CD14-positive monocyte (primary cell): ENCODE results near the gene DENND1A. TPM values are rescaled to one million over a fixed set of nuclear protein-coding genes. Genes with fewer than 3 reads are reported as not detected.

Source experiments
- DNase-seq, 3 donors: peaks; one replicate each; pipeline ENCODE4 v3.0.0-alpha.2; 2011 to 2022
- H2AFZ ChIP-seq: 2 replicates; pipeline ENCODE4 v1.6.0; 2012; ENCODE audit warnings: mild to moderate bottlenecking, low read depth, low read length, inconsistent platforms; ENCODE audit not compliant: insufficient read depth, poor library complexity, severe bottlenecking
- H3K27ac ChIP-seq, 2 donors: 1 replicate in 1 of 2; 2 replicates in 1 of 2; pipeline ENCODE4 v1.5.1; 2012 to 2013; ENCODE audit warnings: low read length in 2 of 2, control low read depth in 1 of 2, inconsistent platforms in 1 of 2, low read depth in 1 of 2, mild to moderate bottlenecking in 1 of 2
- H3K27me3 ChIP-seq, 2 donors: one replicate each; pipeline versions ENCODE4 v1.6.0 to v1.6.1; 2011 to 2013; ENCODE audit warnings: low read length in 2 of 2; ENCODE audit not compliant: control insufficient read depth in 2 of 2, insufficient read depth in 2 of 2
- H3K36me3 ChIP-seq, 2 donors: replicated peaks in 1 of 2; 1 replicate in 1 of 2; 2 replicates in 1 of 2; pipeline versions ENCODE4 v1.5.1 to v1.6.1; 2012 to 2013; ENCODE audit warnings: low read length in 2 of 2, control low read depth in 1 of 2, inconsistent platforms in 1 of 2, mild to moderate bottlenecking in 1 of 2; ENCODE audit not compliant: insufficient read depth in 2 of 2, control insufficient read depth in 1 of 2
- H3K4me1 ChIP-seq, 2 donors: 1 replicate in 1 of 2; 2 replicates in 1 of 2; pipeline versions ENCODE4 v1.5.1 to v1.6.1; 2012 to 2013; ENCODE audit warnings: low read length in 2 of 2, control low read depth in 1 of 2, inconsistent platforms in 1 of 2, mild to moderate bottlenecking in 1 of 2, moderate library complexity in 1 of 2; ENCODE audit not compliant: insufficient read depth in 2 of 2, control insufficient read depth in 1 of 2
- H3K4me2 ChIP-seq: replicated peaks from 2 replicates; pipeline ENCODE3; 2012; ENCODE audit warnings: low read length, moderate library complexity, mild to moderate bottlenecking; ENCODE audit not compliant: poor library complexity, severe bottlenecking; ENCODE audit errors: extremely low read depth
- H3K4me3 ChIP-seq, 3 experiments: fragments of 200-600 bp in 1 of 3; sonication (generic) in 1 of 3; replicated peaks in 1 of 3; 1 replicate in 2 of 3; 2 replicates in 1 of 3; pipeline ENCODE4 v1.5.1; 2011 to 2013; ENCODE audit warnings: low read length in 3 of 3, mild to moderate bottlenecking in 3 of 3, control low read depth in 2 of 3, low read depth in 2 of 3, inconsistent platforms in 1 of 3, moderate library complexity in 1 of 3
- H3K79me2 ChIP-seq: 2 replicates; pipeline ENCODE4 v1.6.0; 2012; ENCODE audit warnings: mild to moderate bottlenecking, control low read depth, inconsistent platforms, low read length, moderate library complexity; ENCODE audit not compliant: insufficient read depth
- H3K9ac ChIP-seq: 2 replicates; pipeline ENCODE4 v1.6.0; 2017; ENCODE audit warnings: low read length, mild to moderate bottlenecking; ENCODE audit not compliant: insufficient read depth, poor library complexity, severe bottlenecking
- H3K9me3 ChIP-seq, 2 donors: replicated peaks in 1 of 2; 1 replicate in 1 of 2; 2 replicates in 1 of 2; pipeline versions ENCODE4 v1.5.1 to v1.6.1; 2012 to 2013; ENCODE audit warnings: low read length in 2 of 2, control low read depth in 1 of 2; ENCODE audit not compliant: control insufficient read depth in 1 of 2, insufficient read depth in 1 of 2
- H4K20me1 ChIP-seq: 2 replicates; pipeline ENCODE4 v1.6.0; 2012; ENCODE audit warnings: mild to moderate bottlenecking, low read length, control low read depth, moderate library complexity; ENCODE audit not compliant: insufficient read depth
- H3K27ac Mint-ChIP-seq, 7 donors: one replicate each; pipeline ENCODE4 v1.8.0; 2020; ENCODE audit warnings: mild to moderate bottlenecking in 7 of 7, mixed read lengths in 7 of 7, moderate library complexity in 6 of 7, inconsistent platforms in 2 of 7
- H3K27me3 Mint-ChIP-seq, 3 donors: one replicate each; pipeline ENCODE4 v1.8.0; 2021 to 2022; ENCODE audit warnings: low read depth in 3 of 3, mild to moderate bottlenecking in 3 of 3, mixed read lengths in 3 of 3, moderate library complexity in 3 of 3, inconsistent platforms in 1 of 3
- H3K36me3 Mint-ChIP-seq, 2 donors: one replicate each; pipeline ENCODE4 v1.8.0; 2020; ENCODE audit warnings: mixed read lengths in 2 of 2, inconsistent platforms in 1 of 2, mild to moderate bottlenecking in 1 of 2
- H3K4me1 Mint-ChIP-seq: one replicate; pipeline ENCODE4 v1.8.0; 2020; ENCODE audit warnings: mild to moderate bottlenecking, mixed read lengths
- H3K4me3 Mint-ChIP-seq, 2 donors: one replicate each; pipeline ENCODE4 v1.8.0; 2020; ENCODE audit warnings: mild to moderate bottlenecking in 2 of 2, mixed read lengths in 2 of 2, moderate library complexity in 1 of 2
- H3K9me3 Mint-ChIP-seq, 7 donors: one replicate each; pipeline ENCODE4 v1.8.0; 2020 to 2022; ENCODE audit warnings: mixed read lengths in 7 of 7, mild to moderate bottlenecking in 6 of 7, moderate library complexity in 6 of 7, inconsistent platforms in 2 of 7
- WGBS: methylation state at CpG from one replicate; pipeline ENCODE4 v1.1.5; 2013; ENCODE audit warnings: missing lambda C conversion rate; ENCODE audit not compliant: insufficient coverage; 5-methylcytosine and 5-hydroxymethylcytosine counted together
- intact Hi-C, 2 donors: fragments of 100-400 bp; cut with micrococcal nuclease; formaldehyde crosslinking; loops; one replicate each; pipeline versions ENCODE4 v1.15.0 to v1.15.1; 2023
- polyA plus RNA-seq, 3 donors: library from polyadenylated mRNA; depleted of rRNA in 1 of 3; unstranded in 2 of 3; stranded (reverse) in 1 of 3; fragments of 300-500 nt in 2 of 3; fragments of >200 nt in 1 of 3; fragmentation: Illumina TruSeq in 2 of 3; gene quantifications; 1 replicate in 2 of 3; 2 replicates in 1 of 3; pipeline ENCODE4 v1.2.3, GENCODE V29; 2012 to 2021
- TF ChIP-seq, protein P1 (sequence below): fragments of 200-600 bp; IDR thresholded peaks from one replicate; pipeline ENCODE4 v1.8.0; 2022; ENCODE audit warnings: antibody characterized with exemption, mild to moderate bottlenecking

The DENND1A gene
- polyA plus RNA-seq, 3 donors: 24.8 to 73.0 (median 29.4) TPM

DNA sequence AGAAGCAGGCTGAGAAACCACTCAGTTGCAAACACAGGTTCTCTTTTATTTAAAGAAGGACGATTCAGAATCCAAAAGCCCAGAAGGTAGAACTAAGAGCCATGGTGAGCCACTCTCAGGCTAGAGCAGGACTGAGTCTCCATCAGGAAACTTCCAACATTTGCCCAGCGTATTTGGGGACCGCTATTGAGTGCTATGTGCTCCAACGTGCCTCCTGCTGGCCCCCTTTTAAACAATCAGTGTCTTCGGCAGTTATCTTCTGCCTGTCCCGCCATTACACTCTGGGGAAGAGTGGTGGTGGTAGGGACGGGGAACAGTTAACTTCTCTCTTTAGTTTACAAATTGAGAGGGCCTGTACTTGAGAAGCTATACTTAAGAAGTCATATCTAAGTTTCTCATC is 78.1 kb downstream of the DENND1A start:
- intact Hi-C loops: no loop called here

DNA sequence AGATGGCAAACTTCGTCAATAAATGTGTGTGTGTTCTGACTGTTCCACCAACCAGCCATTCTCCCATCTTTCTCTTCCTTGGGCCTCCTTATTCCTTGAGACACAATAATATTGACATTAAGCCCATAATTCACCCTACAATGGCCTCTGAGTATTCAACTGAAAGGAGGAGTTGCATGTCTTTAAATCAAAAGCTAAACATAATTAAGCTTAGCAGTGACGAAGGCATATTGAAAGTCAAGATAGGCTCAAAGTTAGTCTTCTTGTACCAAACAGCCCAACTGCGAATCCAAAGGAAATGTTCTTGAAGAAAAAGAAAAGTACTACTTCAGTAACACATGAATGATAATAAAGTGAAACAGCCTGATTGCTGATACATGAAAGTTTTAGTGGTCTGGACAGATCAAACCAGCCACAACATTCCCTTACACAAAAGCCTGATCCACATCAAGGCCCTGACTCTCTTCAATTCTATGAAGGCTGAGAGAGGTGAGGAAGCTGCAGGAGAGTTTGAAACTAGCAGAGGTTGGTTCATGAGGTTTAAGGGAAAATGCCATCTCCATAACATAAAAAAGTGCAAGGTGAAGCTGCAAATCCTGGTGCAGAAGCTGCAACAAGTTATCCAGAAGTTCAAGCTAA is 81.4 kb downstream of the DENND1A start:
- Histone ChIP-seq H3K4me3 (no peak overlapping the region), H4K20me1 (peaks cover 89% of the 10 kb centered on the region), H3K79me2 (peaks cover 100% of the 10 kb centered on the region), H3K36me3 (peaks cover 3 to 25% of the 10 kb centered on the region in 2 donors), H3K9ac (no peak overlapping the region), H3K4me2 (no peak overlapping the region), H3K4me1 (no peaks in the 10 kb centered on the region), H3K9me3 (peaks cover 14 to 24% of the 10 kb centered on the region in 2 donors), H3K27me3 (no peaks in the 10 kb centered on the region), H2AFZ (no peak overlapping the region), H3K27ac (no peak overlapping the region)
- intact Hi-C loops: no loop called here
- no CpG with 5 or more reads among the region's 3 CpGs for WGBS
- TF ChIP-seq, protein P1, sequence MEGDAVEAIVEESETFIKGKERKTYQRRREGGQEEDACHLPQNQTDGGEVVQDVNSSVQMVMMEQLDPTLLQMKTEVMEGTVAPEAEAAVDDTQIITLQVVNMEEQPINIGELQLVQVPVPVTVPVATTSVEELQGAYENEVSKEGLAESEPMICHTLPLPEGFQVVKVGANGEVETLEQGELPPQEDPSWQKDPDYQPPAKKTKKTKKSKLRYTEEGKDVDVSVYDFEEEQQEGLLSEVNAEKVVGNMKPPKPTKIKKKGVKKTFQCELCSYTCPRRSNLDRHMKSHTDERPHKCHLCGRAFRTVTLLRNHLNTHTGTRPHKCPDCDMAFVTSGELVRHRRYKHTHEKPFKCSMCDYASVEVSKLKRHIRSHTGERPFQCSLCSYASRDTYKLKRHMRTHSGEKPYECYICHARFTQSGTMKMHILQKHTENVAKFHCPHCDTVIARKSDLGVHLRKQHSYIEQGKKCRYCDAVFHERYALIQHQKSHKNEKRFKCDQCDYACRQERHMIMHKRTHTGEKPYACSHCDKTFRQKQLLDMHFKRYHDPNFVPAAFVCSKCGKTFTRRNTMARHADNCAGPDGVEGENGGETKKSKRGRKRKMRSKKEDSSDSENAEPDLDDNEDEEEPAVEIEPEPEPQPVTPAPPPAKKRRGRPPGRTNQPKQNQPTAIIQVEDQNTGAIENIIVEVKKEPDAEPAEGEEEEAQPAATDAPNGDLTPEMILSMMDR: no peak
- H3K27ac Mint-ChIP-seq: no peak overlapping the region
- H3K4me3 Mint-ChIP-seq: no peak overlapping the region
- peaks cover 25 to 36% of the 10 kb centered on the region in 2 donors for H3K36me3 Mint-ChIP-seq
- no peaks in the 10 kb centered on the region for H3K27me3 Mint-ChIP-seq
- H3K4me1 Mint-ChIP-seq: peaks cover 30% of the 10 kb centered on the region
- peaks cover 17 to 30% (median 24%) of the 10 kb centered on the region in 7 donors for H3K9me3 Mint-ChIP-seq
- DNase-seq: no peak

More for the DNA sequence above, 78.1 kb downstream of the DENND1A start:
- Mint-ChIP-seq H3K27ac (peak overlapping the region in 1 of 7 donors; percentile 4), H3K4me1 (peaks cover 43% of the 10 kb centered on the region), H3K36me3 (peaks cover 22 to 33% of the 10 kb centered on the region in 2 donors), H3K4me3 (no peak overlapping the region), H3K9me3 (peaks cover 6 to 15% (median 9%) of the 10 kb centered on the region in 7 donors), H3K27me3 (no peaks in the 10 kb centered on the region)
- Histone ChIP-seq H3K9me3 (peaks cover 8 to 10% of the 10 kb centered on the region in 2 donors), H3K36me3 (peaks cover 3 to 9% of the 10 kb centered on the region in 2 donors), H3K4me2 (no peak overlapping the region), H3K27ac (no peak overlapping the region), H2AFZ (no peak overlapping the region), H3K4me1 (no peaks in the 10 kb centered on the region), H3K27me3 (no peaks in the 10 kb centered on the region), H3K4me3 (no peak overlapping the region), H4K20me1 (peaks cover 95% of the 10 kb centered on the region), H3K79me2 (peaks cover 99% of the 10 kb centered on the region), H3K9ac (no peak overlapping the region)
- WGBS: 100% methylated on average over 1 of the region's 7 CpGs
- DNase-seq: no peak
- TF ChIP-seq, protein P1: no peak
